G401 (cell line): ENCODE measurements around the gene CACNG6. TPM values are rescaled to one million over a fixed set of nuclear protein-coding genes. Genes with fewer than 3 reads are reported as not detected.
A peak's percentile ranks its signal among the peaks of the same experiment; 100 is the strongest.
"Not testable (repeated sequence)": the region's sequence is repeated elsewhere in the genome, so short reads cannot be mapped to it uniquely, and the experiment has no call there.

ENCODE experiments used
- DNase-seq: peaks from one replicate; pipeline ENCODE4 v3.0.0-alpha.2; 2015; ENCODE audit warnings: low spot score
- in situ Hi-C: cut with HindIII; loops from 2 replicates; pipeline ENCODE4 v1.10.0; 2016; ENCODE audit warnings: low sequenced_read_pairs, mixed read lengths
- total RNA-seq: library from RNA; depleted of rRNA; stranded (reverse); fragments of >200 nt; shearing (Covaris generic); gene quantifications from 2 replicates; pipeline ENCODE4 v1.2.3, GENCODE V29; 2014; rRNA removed

Gene CACNG6
- not detected in 2 replicates for total RNA-seq

GRCh38 chr19:53991224-53992113, at the start of gene CACNG6:
Gene CACNG6 (plus strand): TSS chr19:53991637. CDS start chr19:53992878, 1,241 bp downstream.
- DNase-seq: no peak
- in situ Hi-C loops: no loop called here

- in situ Hi-C loops: no loop called here
- peak; percentile 13 for DNase-seq
These were observed 49.2 kb upstream of the CACNG6 start for GRCh38 chr19:53942001-53942786.

GRCh38 chr19:53944416-53944815, 47.0 kb upstream of the CACNG6 start:
- in situ Hi-C loops: no loop called here
- no peak for DNase-seq

GRCh38 chr19:53944933-53945332, 46.5 kb upstream of the CACNG6 start:
- no peak for DNase-seq
- in situ Hi-C loops: no loop called here

- in situ Hi-C loops: no loop called here
- DNase-seq: no peak
These were observed 46.0 kb upstream of the CACNG6 start for GRCh38 chr19:53945441-53945840.

GRCh38 chr19:53945998-53946397, 45.4 kb upstream of the CACNG6 start:
- no peak for DNase-seq
- in situ Hi-C loops: no loop called here

- peak; percentile 13 for DNase-seq
- in situ Hi-C loops: no loop called here
These were observed 43.8 kb upstream of the CACNG6 start for GRCh38 chr19:53947624-53948023.

GRCh38 chr19:53948611-53949010, 42.8 kb upstream of the CACNG6 start:
- in situ Hi-C loops, DNase-seq: not testable (repeated sequence)

GRCh38 chr19:53951436-53951835, 40.0 kb upstream of the CACNG6 start:
- in situ Hi-C loops: loop anchor here (10.0 kb wide), 2 partner anchors 57 to 93 kb away; no protein-coding TSS in a partner anchor
- no peak for DNase-seq

- in situ Hi-C loops: loop anchor here (10.0 kb wide), 2 partner anchors 57 to 93 kb away; no protein-coding TSS in a partner anchor
- DNase-seq: no peak
These were observed 39.5 kb upstream of the CACNG6 start for GRCh38 chr19:53951947-53952346.

- no peak for DNase-seq
- in situ Hi-C loops: loop anchor here (10.0 kb wide), 2 partner anchors 59 to 91 kb away; no protein-coding TSS in a partner anchor
These were observed 38.1 kb upstream of the CACNG6 start for GRCh38 chr19:53953383-53953782.

- no peak for DNase-seq
- in situ Hi-C loops: loop anchor here (10.0 kb wide), 2 partner anchors 63 to 87 kb away; no protein-coding TSS in a partner anchor
These were observed 33.8 kb upstream of the CACNG6 start for GRCh38 chr19:53957448-53958167.

- in situ Hi-C loops: loop anchor here (10.0 kb wide), 2 partner anchors 63 to 87 kb away; no protein-coding TSS in a partner anchor
- DNase-seq: no peak
These were observed 33.3 kb upstream of the CACNG6 start for GRCh38 chr19:53958168-53958571.

GRCh38 chr19:53958823-53959757, 32.3 kb upstream of the CACNG6 start:
- in situ Hi-C loops: loop anchor here (10.0 kb wide), 2 partner anchors 64 to 86 kb away; no protein-coding TSS in a partner anchor
- DNase-seq: no peak

- in situ Hi-C loops: no loop called here
- DNase-seq: no peak
These were observed 31.2 kb upstream of the CACNG6 start for GRCh38 chr19:53960187-53960586.

GRCh38 chr19:53960886-53961285, 30.6 kb upstream of the CACNG6 start:
- in situ Hi-C loops: no loop called here
- DNase-seq: no peak

- peak; percentile 23 for DNase-seq
- in situ Hi-C loops: no loop called here
These were observed 29.7 kb upstream of the CACNG6 start for GRCh38 chr19:53961523-53962356.
